IPS-20b (cell line): Measurements from ENCODE around the gene CCDC192.

Experiments
- H3K27ac ChIP-seq: one replicate; pipeline ENCODE4 v1.5.1; 2013; ENCODE audit warnings: low read length
- H3K27me3 ChIP-seq: 2 replicates; pipeline ENCODE4 v1.6.1; 2013; ENCODE audit warnings: mild to moderate bottlenecking, low read length, inconsistent platforms; ENCODE audit not compliant: insufficient read depth
- H3K36me3 ChIP-seq: 2 replicates; pipeline ENCODE4 v1.6.1; 2013; ENCODE audit warnings: low read depth, mild to moderate bottlenecking, inconsistent platforms, low read length, moderate library complexity; ENCODE audit not compliant: insufficient read depth
- H3K4me1 ChIP-seq: 2 replicates; pipeline ENCODE4 v1.6.1; 2013; ENCODE audit warnings: mild to moderate bottlenecking, control low read depth, inconsistent platforms, low read length, moderate library complexity; ENCODE audit not compliant: insufficient read depth
- H3K4me3 ChIP-seq: 2 replicates; pipeline ENCODE4 v1.5.1; 2013; ENCODE audit warnings: mild to moderate bottlenecking, low read length, inconsistent platforms
- H3K9ac ChIP-seq: 2 replicates; pipeline ENCODE4 v1.6.1; 2013; ENCODE audit warnings: low read depth, mild to moderate bottlenecking, inconsistent platforms, low read length, moderate library complexity
- H3K9me3 ChIP-seq: 2 replicates; pipeline ENCODE4 v1.6.1; 2013; ENCODE audit warnings: mild to moderate bottlenecking, low read depth, low read length, inconsistent platforms; ENCODE audit not compliant: insufficient read depth

Gene CCDC192

DNA sequence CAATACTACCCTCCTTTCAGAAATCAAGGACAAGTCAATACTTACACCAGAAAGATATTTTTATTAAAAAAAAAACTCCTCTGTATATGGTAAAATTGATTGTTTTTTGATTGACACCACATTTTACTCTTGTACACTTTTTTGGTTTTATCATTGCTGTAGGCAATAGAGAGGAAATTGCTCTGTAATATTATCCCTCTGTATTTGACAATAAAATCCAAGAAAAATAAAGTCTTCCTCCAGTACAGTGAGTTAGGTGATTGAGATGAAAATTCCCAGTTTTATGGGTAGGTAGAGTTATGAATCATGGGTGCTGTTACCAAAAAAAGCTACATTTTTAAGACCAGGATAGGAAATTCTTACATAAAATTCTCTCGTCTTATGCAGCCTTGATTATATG is 22.6 kb upstream of the CCDC192 start:
- no peaks in the 10 kb centered on the region for H3K36me3 ChIP-seq
- no peak overlapping the region for H3K4me3 ChIP-seq
- H3K9ac ChIP-seq: no peak overlapping the region
- no peaks in the 10 kb centered on the region for H3K27me3 ChIP-seq
- H3K27ac ChIP-seq: no peak overlapping the region
- H3K9me3 ChIP-seq: no peaks in the 10 kb centered on the region
- H3K4me1 ChIP-seq: no peaks in the 10 kb centered on the region

DNA sequence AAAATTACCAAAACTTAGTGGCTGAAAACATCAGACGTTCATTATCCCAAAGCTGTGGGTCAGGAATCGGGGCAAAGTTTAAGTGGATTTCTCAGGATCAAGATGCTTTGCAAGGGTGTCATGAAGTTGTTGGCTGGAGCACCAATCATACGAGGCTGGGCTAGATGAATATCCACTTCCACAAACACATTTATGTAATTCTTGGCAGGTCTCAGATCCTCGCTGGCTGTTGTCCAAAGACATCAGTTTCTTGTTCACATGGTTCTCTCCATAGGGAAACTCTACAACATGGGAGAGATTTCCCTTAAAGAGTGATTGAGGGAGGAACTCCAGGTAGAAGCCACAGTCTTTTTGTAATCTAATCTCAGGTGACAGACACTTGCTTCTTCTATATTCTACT is 20.2 kb upstream of the CCDC192 start:
- Histone ChIP-seq H3K27me3 (no peaks in the 10 kb centered on the region), H3K4me3 (no peak overlapping the region), H3K36me3 (no peaks in the 10 kb centered on the region), H3K27ac (no peak overlapping the region), H3K4me1 (no peaks in the 10 kb centered on the region), H3K9ac (no peak overlapping the region), H3K9me3 (no peaks in the 10 kb centered on the region)

DNA sequence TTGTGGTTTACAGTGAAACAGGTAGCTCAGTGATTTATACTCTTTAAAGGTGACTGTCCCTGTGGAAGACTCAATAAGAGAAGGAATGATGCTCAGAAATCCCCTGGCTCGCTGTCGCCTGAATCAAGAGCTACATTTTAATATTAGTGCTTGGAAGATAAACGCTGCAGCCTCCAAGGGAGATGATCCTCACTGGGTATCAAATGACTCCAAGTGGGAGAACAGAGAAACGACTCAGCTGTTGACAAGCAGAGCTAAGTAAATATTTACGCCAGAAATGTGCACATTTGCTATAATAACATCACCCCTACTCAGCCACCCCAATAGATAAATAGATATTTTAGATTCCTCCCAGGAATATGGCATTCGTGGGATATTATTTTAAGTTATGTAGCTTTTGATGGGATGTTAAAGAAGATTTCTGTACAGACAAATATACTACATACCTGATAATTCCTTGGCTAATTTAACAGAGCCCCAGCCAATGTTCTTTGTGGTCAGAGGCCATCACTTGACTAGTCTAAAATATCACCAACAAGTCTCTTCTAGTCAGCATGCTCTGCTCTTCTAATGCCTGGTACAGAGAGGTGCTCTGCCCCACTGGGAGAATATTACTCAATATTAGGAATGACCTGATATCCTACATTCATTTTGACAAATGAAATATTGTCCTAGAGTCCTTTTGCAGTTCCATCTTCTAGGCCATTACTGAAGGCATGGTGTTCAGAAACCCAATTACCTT is 18.3 kb upstream of the CCDC192 start:
- Histone ChIP-seq H3K4me3 (no peak overlapping the region), H3K9me3 (no peaks in the 10 kb centered on the region), H3K36me3 (no peaks in the 10 kb centered on the region), H3K9ac (no peak overlapping the region), H3K27ac (no peak overlapping the region), H3K4me1 (no peaks in the 10 kb centered on the region), H3K27me3 (no peaks in the 10 kb centered on the region)

DNA sequence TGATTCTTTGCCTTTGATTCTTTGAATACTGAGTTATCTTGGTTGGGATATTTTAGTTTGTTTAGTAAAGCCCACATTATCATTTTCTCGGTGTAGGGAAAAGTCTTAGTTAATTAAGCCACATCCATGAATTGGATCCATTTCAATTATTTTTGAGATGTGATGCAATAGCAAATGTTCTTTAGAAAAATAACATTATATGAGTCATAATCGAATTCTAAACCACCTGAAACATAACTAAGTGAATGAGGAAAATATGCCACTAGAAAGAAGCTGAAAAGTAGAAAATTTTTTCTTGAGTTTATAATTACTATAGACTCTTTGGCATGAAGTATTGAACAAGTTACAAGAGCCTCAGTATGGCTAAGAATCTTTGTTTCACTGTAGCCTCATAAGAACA is 17.5 kb upstream of the CCDC192 start:
- H3K27me3 ChIP-seq: no peaks in the 10 kb centered on the region
- H3K9me3 ChIP-seq: no peaks in the 10 kb centered on the region
- H3K36me3 ChIP-seq: no peaks in the 10 kb centered on the region
- H3K9ac ChIP-seq: no peak overlapping the region
- H3K4me3 ChIP-seq: no peak overlapping the region
- no peak overlapping the region for H3K27ac ChIP-seq
- no peaks in the 10 kb centered on the region for H3K4me1 ChIP-seq

DNA sequence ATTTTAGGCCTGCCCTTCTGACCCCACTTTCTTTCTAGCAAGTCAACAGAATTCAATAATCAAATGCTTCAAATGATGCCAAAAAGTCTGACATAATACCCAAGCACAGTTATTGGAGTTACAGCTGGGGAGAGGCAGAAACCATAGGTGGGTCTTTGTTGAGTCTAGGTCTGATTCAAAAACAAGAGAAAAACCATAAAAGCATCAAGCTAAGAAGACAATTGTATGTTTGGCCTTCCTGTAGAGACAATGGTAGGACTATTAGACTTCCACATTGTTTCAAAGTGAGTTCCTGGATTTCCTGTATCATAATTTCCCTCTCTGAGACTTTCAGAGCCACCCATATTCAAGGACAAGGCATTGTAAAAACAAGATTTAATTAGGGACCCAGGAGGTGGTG is 16.8 kb upstream of the CCDC192 start:
- Histone ChIP-seq H3K27ac (no peak overlapping the region), H3K4me3 (no peak overlapping the region), H3K27me3 (no peaks in the 10 kb centered on the region), H3K36me3 (no peaks in the 10 kb centered on the region), H3K9me3 (no peaks in the 10 kb centered on the region; the same call in 1 of the 2 replicates), H3K9ac (no peak overlapping the region), H3K4me1 (no peaks in the 10 kb centered on the region)

DNA sequence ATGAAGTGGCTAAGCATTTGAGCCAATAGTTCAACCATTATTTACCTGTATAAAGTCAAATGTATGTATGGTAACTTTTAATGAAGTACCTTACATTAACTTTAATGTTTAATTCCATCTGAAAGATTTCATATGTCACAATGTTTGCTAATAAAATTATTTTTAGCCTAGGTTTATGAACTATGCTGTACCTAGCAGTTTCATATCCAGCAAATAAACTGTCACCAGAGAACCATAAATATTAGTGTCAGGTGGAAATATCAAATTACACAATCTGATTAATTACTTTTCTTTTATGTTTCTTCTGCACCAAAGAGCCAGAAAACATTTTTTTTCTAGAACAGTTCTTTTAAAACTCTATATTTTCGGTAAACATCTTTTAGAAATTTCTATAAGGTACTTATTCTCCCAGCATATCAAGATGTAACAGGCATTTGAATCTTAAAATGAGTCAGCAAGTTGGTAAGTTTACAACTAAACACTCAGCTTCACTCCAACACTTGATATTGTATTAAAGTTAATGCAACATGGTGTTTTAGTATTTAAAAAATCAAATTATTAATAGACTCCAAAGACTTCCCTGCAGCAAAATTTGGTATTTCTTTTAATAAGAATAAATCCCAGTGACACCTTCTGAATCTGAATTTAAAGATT is 8.5 kb upstream of the CCDC192 start:
- Histone ChIP-seq H3K27me3 (no peaks in the 10 kb centered on the region), H3K27ac (no peak overlapping the region), H3K4me3 (no peak overlapping the region), H3K9me3 (no peaks in the 10 kb centered on the region; the same call in 1 of the 2 replicates), H3K4me1 (no peaks in the 10 kb centered on the region; the same call in 1 of the 2 replicates), H3K9ac (no peak overlapping the region), H3K36me3 (no peaks in the 10 kb centered on the region)

DNA sequence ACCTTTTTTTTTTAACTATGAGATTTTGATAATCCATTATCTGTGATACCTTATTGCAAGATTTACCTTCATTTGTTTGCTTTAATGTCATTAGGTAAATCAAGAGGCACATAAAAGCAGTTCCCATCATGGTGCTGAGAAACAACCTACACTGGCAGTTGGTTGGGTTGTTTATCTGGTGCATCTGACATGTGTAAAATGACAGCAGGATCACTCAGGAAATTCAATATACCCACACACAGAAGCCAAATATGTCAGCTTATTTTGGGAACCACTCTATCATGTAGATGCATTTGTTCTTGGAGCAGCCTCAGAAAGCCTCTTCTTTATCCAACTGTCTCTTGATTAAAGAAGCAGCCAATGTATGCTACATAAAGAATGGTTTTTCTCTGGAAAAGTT is 7.8 kb upstream of the CCDC192 start:
- Histone ChIP-seq H3K9ac (no peak overlapping the region), H3K4me1 (no peaks in the 10 kb centered on the region; the same call in 1 of the 2 replicates), H3K27me3 (no peaks in the 10 kb centered on the region), H3K9me3 (no peaks in the 10 kb centered on the region; the same call in 1 of the 2 replicates), H3K4me3 (no peak overlapping the region), H3K27ac (no peak overlapping the region), H3K36me3 (no peaks in the 10 kb centered on the region)

DNA sequence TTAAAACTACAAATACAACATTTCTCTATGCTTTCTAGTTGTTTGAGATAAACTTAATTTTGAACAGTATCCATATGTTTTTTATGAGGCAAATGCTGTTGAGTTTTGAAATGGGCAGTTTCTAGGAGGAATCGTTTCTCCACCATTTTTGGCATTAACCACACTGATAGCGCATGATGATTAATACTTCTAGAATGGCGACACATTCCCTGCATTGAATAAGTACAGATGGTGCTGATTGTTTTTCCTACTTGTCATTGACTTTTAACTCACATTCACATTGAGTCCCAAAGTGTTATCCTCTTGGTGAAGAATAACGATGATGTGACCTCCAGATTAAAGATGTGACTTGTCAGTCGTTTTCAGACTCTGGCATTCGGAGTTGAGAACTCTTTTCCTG is 6.5 kb upstream of the CCDC192 start:
- Histone ChIP-seq H3K9me3 (no peaks in the 10 kb centered on the region), H3K4me1 (no peaks in the 10 kb centered on the region; the same call in 1 of the 2 replicates), H3K4me3 (no peak overlapping the region), H3K27ac (no peak overlapping the region), H3K27me3 (no peaks in the 10 kb centered on the region), H3K36me3 (no peaks in the 10 kb centered on the region), H3K9ac (no peak overlapping the region)

DNA sequence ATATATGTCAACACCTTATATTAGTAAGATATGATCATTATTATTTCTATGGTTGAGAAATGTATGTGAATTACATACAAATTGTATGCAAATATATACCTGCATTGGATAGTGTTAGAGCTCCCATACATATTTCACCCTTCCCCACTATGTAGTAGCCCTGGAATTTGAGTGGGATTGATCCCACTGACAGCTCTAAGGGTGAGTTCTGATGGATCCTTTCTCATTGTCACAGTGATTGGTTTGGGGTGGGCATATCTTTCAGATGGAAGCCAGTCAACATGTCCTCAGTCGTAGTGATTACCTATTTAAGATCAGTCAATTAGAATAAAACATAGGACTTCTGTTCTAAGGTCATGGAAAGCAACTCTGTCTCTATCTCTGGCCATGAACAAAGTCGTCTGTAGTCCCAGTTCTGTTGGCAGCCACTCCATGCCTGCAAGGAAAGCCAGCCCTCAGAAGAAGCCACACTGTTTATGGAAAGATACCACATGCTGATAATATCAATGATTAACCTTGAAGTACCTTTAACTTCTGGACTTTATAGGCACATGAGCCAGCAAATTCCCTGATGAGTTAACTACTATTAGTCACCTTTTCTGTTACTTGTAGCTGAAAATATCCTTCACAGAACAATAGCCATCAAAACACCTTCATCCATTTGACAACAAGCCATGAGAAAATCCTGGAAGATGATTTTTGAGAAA is 5.1 kb upstream of the CCDC192 start:
- H3K4me1 ChIP-seq: no peaks in the 10 kb centered on the region; the same call in 1 of the 2 replicates
- H3K36me3 ChIP-seq: no peaks in the 10 kb centered on the region
- no peak overlapping the region for H3K27ac ChIP-seq
- no peaks in the 10 kb centered on the region for H3K27me3 ChIP-seq
- no peak overlapping the region for H3K4me3 ChIP-seq
- no peaks in the 10 kb centered on the region for H3K9me3 ChIP-seq
- H3K9ac ChIP-seq: no peak overlapping the region

DNA sequence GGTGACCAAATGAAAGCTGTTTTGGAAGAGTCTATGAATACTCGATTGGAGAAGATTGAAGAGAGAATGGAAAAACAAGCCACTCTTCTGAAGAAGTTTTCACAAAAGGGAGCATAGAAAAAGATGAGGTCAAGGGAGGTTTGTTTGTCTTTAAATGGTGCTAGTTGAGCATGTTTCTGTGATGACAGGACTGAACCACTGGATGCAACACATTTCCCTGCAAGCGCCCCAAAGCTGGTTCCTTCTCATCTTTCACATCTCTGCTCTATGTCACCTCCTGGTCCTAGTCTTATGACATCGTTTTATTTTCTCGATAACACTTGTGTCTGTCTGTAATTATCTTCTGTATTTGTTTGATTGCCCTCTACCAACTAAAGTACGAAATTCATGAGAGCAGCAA is 3.8 kb upstream of the CCDC192 start:
- H3K36me3 ChIP-seq: no peaks in the 10 kb centered on the region
- no peaks in the 10 kb centered on the region for H3K9me3 ChIP-seq
- H3K27ac ChIP-seq: no peak overlapping the region

DNA sequence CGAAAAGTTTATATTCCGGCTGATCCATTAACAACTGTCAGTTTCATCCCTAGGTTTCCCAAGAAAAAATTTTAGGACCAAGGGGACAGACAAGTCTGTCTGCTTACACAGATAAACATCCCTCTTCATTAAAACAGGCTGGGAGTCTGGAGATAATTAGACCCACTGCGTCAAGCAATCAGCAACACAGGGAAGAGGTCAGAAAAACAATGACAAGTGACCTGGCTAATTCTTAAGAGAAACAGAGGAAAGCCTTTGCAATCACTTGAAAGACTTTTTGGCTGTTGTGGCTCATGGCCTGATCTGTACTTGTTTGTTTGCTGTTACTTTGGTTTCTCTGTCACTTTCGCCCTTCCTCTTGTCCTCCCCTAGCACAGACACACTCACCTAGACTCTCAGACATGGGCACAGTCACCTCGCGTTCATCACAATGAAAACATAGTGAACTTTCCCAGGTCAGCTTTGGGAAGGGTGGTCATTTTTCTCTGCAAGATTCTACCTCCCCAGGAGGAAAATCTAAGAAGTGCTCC is 2.9 kb upstream of the CCDC192 start:
- Histone ChIP-seq H3K36me3 (no peaks in the 10 kb centered on the region), H3K4me1 (peaks cover 4% of the 10 kb centered on the region), H3K4me3 (no peak overlapping the region), H3K27me3 (no peaks in the 10 kb centered on the region), H3K9me3 (no peaks in the 10 kb centered on the region), H3K9ac (no peak overlapping the region), H3K27ac (no peak overlapping the region)

More for the DNA sequence above, 3.8 kb upstream of the CCDC192 start:
- H3K4me1 ChIP-seq: no peaks in the 10 kb centered on the region; the same call in 1 of the 2 replicates
- H3K27me3 ChIP-seq: no peaks in the 10 kb centered on the region
- no peak overlapping the region for H3K4me3 ChIP-seq
- H3K9ac ChIP-seq: no peak overlapping the region
